ENCODE results near the gene NT5C2.

Gene NT5C2

GRCh38 chr10:103066141-103067098 is 126.7 kb downstream of the NT5C2 start:
- H3K4me3 ChIP-seq (ENCODE audit: low read depth, low read length): no peak overlapping the region

DNA sequence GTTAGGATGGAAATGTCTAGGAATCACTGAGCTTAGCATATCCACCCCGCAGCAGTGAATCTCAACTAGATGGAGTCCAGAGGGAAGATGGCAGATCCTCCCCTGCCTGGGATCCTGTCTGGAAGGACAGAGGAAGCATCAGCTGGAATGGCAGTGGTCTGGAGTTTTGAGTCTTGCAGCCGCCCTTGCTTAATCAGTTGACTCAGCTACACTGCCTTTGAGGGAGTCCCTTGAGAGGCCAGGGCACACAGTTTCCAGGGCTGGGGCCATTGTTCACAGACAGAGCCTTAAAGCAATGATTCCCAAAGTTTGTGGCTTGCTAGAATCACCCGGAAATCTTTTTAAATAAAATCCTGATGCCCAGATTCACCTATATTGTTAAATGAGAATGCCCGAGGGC is 128.1 kb downstream of the NT5C2 start:
- H3K4me3 ChIP-seq (ENCODE audit: low read depth, low read length): no peak overlapping the region

DNA sequence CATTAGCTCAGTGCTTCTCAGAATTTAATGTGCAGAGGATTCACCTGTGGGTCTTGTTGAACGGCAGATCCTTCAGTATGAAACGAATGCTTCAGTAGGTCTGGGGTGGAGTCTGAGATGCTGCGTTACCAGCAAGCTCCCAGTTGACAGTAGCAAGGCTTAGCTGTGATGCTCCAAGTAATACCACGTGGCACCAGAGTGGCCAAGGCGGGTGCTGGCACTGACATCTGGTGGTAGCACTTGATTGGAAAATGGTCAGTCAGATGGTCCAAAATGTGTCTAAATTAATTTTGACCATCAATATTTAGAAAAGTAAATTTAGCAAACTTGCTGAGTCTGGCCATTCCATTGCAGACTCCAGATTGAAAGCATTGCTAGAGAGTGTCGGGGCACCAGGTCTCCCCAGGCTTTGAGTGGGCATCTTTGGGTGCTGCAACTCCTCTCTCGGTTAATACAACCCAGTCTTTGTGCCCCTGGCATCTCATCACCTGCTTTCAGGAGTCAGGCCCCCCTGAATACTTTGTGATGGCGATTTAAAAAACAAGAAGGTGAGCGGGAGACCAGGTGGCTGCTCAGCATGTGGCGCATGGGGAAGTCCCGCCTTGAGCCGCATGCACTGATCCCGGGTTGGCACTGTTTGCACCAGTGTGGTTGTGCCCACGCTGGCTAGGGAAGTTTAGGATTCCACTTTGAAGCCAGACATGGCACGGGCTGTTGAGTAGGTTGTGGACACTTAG is 130.1 kb downstream of the NT5C2 start:
- H3K4me3 ChIP-seq (ENCODE audit: low read depth, low read length): no peak overlapping the region

DNA sequence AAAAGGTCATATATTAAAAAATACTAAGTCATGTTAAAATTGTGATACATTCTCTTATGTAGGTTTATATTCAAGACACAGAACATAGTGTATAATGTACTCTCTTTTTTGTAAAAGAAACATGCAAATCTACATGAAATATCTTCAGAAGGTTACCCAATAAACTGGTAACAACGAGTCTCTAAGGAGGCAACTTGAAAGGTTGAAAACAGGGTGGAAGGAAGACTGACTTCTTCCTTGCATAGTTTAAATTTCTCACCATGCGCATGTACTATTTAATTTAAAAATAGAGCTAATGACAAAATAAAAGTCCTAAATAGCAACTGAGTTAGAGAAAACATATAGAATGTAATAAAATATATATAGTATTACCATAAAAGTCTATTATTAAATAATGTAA is 132.5 kb downstream of the NT5C2 start:
- no peak overlapping the region for H3K4me3 ChIP-seq (ENCODE audit: low read depth, low read length)

- H3K4me3 ChIP-seq (ENCODE audit: low read depth, low read length): no peak overlapping the region
Observed at GRCh38 chr10:103058034-103058433, 135.0 kb downstream of the NT5C2 start.

DNA sequence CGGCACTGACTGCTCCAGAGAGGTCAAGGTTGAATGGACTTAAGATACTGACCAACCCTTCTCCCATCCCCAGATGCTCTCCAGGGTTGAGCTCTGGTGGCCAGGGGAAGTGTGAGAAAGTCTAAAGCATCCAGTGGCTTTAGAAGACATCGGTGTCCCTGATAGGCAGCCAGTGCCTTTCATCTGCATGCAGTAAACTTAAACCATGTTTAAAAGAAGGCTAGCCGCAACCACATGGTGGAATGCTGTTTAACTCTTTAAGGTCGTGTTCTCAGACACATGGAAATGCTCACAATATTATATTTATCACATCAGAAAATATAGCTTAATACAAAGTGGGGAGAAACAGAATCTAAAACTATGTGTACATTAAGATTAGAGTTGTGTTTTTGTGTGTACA is 138.0 kb downstream of the NT5C2 start:
- no peak overlapping the region for H3K4me3 ChIP-seq (ENCODE audit: low read depth, low read length)

DNA sequence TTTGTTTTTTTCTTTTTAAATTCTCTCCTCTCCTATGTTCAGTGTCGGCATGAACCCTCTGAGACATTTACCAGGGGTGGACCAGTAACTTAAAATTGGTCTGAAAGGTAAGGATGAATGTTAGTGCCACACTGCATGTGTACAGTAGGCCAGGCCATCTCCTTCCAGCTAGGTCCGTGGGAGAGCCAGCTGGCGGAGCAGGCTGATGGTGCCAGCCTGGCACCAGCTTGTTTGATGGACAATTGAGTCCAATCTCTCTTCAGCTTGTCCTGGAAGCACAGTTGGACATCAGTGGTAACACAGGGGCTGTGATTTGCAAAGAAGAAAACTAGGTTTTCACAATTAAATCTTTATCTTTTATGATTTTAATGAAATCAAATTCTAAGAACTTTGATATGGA is 138.5 kb downstream of the NT5C2 start:
- H3K4me3 ChIP-seq (ENCODE audit: low read depth, low read length): no peak overlapping the region

- H3K4me3 ChIP-seq (ENCODE audit: low read depth, low read length): no peak overlapping the region
Observed at GRCh38 chr10:103053659-103054581, 139.2 kb downstream of the NT5C2 start.

DNA sequence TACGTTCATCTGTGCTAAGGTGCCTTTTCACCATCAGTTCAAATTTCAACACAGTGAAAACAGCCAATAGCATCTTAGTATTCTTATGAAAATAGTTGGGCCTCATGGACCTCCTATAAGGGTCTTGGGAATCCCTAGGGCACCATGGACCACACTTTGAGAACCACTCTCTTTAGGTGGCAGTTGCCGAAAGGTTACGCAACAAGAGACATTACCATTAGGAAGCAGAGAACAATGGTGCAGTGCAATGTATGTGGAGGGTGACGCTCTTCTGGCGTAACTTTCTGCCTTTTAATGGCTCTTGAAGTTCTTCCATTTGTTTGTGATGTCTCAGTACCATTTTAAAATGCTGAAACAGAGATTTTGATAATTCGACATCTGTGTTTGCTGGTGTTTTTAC is 143.8 kb downstream of the NT5C2 start:
- no peak overlapping the region for H3K4me3 ChIP-seq (ENCODE audit: low read depth, low read length)

GRCh38 chr10:103047381-103047780 is 145.7 kb downstream of the NT5C2 start:
- no peak overlapping the region for H3K4me3 ChIP-seq (ENCODE audit: low read depth, low read length)

DNA sequence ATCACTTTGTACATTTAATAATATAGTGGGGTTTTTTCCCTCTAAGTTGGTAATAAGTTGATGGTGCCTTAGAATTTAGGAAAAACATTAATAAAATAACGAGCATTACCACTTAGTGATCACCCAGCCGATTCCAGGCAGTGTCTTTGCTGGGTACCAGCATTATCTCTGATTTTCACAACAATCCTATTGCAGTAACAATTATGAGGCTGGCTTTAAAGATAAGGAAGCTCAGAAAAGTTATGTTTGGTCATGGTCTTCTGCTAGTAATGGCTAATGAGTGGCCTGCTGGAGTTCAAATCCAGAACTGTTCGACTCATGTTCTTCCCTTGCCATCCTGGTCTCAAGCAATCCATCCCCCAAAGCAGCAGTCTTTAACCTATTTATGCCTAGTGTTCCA is 147.1 kb downstream of the NT5C2 start:
- H3K4me3 ChIP-seq (ENCODE audit: low read depth, low read length): no peak overlapping the region

GRCh38 chr10:103044942-103045489 is 148.1 kb downstream of the NT5C2 start:
- H3K4me3 ChIP-seq (ENCODE audit: low read depth, low read length): no peak overlapping the region

- H3K4me3 ChIP-seq (ENCODE audit: low read depth, low read length): no peak overlapping the region
Observed at GRCh38 chr10:103042908-103043307, 150.2 kb downstream of the NT5C2 start.

DNA sequence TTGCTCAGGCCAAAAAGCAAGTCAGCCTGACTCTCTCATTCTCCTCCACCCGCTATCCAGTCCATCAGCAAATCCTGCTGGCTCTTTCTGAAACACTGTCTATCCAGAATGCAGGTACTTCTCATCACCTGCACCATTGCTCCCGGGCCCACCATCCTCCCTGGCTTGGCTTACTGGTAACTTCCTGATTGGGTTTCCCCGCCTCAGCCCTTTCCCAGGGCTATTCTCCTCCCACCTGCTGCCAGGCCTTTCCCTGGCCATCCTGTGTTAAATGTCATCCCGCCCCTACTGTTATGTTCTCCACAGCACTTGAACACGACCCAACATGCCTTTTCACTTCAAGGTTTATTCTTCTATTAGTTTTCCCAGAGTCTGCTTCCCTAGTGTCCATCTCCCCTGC is 150.9 kb downstream of the NT5C2 start:
- no peak overlapping the region for H3K4me3 ChIP-seq (ENCODE audit: low read depth, low read length)

DNA sequence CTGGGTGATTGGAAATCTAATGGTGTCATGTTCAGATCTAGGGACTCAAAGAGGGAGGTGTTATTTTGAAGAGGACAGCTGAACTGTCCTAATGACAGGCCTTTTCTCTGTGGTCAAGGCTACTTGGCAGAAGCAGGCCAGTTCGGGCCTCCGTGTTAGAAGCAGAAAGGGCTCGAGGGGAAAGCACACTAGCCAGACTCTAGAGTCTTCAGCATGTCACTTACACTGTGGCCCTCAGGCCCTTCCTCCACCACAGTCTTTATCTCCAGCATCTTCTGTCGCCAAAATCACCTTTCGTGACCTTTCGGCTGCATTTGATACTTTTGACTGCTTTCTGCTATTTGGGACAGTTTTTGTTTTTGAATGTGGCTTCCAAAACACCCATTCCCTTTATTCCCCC is 151.7 kb downstream of the NT5C2 start:
- no peak overlapping the region for H3K4me3 ChIP-seq (ENCODE audit: low read depth, low read length)

- no peak overlapping the region for H3K4me3 ChIP-seq (ENCODE audit: low read depth, low read length)
Observed at GRCh38 chr10:103040418-103040817, 152.7 kb downstream of the NT5C2 start.

DNA sequence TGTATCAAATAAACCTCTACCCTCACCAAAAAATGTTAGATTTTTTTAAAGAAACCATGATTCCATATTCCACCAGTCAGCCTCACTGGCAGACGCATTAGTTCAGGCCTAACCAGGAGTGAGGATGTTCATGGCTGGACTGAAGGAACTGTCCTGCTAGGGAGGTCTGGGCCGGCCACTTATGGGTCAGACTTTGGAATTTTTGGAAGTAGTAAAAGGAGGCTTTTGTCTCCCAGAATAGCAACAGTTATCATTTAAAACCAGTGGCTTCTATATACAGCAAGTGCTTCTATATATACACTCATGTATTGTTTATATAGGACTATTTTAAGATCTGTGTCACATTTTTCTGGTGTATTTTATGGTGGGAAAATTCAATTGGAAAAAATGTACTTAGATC is 154.5 kb downstream of the NT5C2 start:
- H3K4me3 ChIP-seq (ENCODE audit: low read depth, low read length): no peak overlapping the region
